ENCODE data around the gene G3BP2. TPM values are rescaled to one million over a fixed set of nuclear protein-coding genes. Genes with fewer than 3 reads are reported as not detected.

Gene G3BP2
- total RNA-seq, 1 donor, result 49.0 TPM

Small RNAs within 50 kb of the gene (small RNA-seq; reads per million reads assigned to genes)
- gene RF00019, result not detected

Other genes with a start within 250 kb of the G3BP2 start
- gene RCHY1, start 159.0 kb downstream of the G3BP2 start, total RNA-seq, result 17.0 TPM
- gene THAP6, start 158.9 kb downstream of the G3BP2 start, total RNA-seq, result 7.3 TPM
- not detected for gene ODAPH, start 117.3 kb downstream of the G3BP2 start, total RNA-seq
- gene CDKL2, start 42.9 kb downstream of the G3BP2 start, total RNA-seq, result 0.27 TPM
- gene USO1, start 51.2 kb upstream of the G3BP2 start, total RNA-seq, result 23.7 TPM
- gene PPEF2, start 229.0 kb upstream of the G3BP2 start, total RNA-seq, result under 0.01 TPM

Data from hematopoietic multipotent progenitor cell (in vitro differentiated cells).